GM06990 (cell line): ENCODE results near the gene KCNIP4.

Experiments used
- DNase-seq: peaks from one replicate; pipeline ENCODE4 v3.0.0-alpha.2; 2011; ENCODE audit not compliant: insufficient read length; ENCODE audit errors: extremely low read depth
- H3K27me3 ChIP-seq: replicated peaks from 2 replicates; pipeline ENCODE4 v1.6.0; 2011; ENCODE audit warnings: low read length; ENCODE audit not compliant: control insufficient read depth, insufficient read depth
- H3K36me3 ChIP-seq: 2 replicates; pipeline ENCODE4 v1.5.1; 2011; ENCODE audit warnings: low read length; ENCODE audit not compliant: control insufficient read depth, insufficient read depth
- H3K4me3 ChIP-seq: replicated peaks from 2 replicates; pipeline ENCODE4 v1.5.1; 2011; ENCODE audit warnings: low read depth, mild to moderate bottlenecking, control low read depth, low read length
- TF ChIP-seq, protein P1 (sequence below): IDR thresholded peaks from 2 replicates; pipeline ENCODE4 v1.5.1; 2011; ENCODE audit warnings: low read length, control low read depth, mild to moderate bottlenecking, inconsistent platforms; ENCODE audit not compliant: insufficient read depth, poor library complexity, severe bottlenecking

Gene KCNIP4

DNA sequence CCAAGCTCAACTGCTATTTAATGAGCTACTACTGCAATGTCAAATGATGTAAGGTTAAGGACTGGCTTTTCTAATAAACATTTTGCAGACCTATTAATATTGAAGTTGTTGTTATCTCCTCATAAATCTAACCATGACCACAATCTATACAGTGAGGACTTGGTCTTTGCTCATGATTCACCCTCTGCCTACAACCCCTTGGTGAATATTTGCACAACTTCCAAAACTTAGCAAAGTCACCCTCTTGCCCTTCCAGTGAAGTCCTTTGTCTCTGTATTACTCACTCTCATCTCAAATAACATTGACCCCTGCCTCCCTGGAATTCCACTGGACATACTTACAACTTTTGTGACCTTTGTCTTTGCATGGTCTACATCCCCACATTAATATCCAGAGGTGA is 204.5 kb downstream of the KCNIP4 start:
- TF ChIP-seq, protein P1, sequence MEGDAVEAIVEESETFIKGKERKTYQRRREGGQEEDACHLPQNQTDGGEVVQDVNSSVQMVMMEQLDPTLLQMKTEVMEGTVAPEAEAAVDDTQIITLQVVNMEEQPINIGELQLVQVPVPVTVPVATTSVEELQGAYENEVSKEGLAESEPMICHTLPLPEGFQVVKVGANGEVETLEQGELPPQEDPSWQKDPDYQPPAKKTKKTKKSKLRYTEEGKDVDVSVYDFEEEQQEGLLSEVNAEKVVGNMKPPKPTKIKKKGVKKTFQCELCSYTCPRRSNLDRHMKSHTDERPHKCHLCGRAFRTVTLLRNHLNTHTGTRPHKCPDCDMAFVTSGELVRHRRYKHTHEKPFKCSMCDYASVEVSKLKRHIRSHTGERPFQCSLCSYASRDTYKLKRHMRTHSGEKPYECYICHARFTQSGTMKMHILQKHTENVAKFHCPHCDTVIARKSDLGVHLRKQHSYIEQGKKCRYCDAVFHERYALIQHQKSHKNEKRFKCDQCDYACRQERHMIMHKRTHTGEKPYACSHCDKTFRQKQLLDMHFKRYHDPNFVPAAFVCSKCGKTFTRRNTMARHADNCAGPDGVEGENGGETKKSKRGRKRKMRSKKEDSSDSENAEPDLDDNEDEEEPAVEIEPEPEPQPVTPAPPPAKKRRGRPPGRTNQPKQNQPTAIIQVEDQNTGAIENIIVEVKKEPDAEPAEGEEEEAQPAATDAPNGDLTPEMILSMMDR: no peak
- H3K27me3 ChIP-seq: no peaks in the 10 kb centered on the region
- DNase-seq: no peak
- no peak overlapping the region for H3K4me3 ChIP-seq
- H3K36me3 ChIP-seq: no peaks in the 10 kb centered on the region

DNA sequence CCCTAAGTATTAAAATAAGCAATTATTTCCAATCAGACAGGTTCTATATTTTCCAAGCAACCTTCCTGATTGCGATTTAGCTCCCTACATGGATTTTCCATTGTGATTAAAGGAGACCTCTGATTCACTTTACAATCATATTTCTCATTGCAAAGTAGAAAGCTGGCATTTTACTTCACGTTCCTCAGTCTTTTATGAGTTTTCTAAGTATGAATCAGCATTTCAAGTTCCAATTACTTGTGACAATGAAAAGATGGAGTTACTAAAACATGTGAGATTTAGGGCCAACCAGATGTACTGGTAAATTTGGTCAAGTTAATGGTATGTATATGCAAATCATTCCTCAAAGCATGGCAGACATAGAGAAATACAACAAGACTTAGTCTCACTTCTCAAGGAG is 206.2 kb downstream of the KCNIP4 start:
- H3K27me3 ChIP-seq: no peaks in the 10 kb centered on the region
- TF ChIP-seq, protein P1: no peak
- no peak overlapping the region for H3K4me3 ChIP-seq
- DNase-seq: no peak
- H3K36me3 ChIP-seq: no peaks in the 10 kb centered on the region

DNA sequence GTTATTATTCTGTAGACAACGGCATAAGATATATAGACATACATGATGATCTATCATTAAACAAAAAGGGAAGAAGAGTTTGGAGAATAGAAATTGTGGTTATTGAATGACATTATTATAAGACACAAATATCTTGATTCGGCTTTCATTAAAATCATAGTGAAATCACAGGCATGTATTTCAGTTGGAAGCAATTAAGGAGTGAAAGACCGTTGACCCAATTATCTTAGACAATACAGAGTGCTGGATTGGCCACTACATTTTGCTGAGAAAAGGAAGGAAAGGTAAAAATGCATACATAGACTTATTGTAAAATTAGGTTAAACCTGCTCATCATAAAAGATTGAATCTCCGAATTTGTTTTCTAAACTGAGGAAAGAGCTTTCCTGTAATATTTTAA is 209.8 kb downstream of the KCNIP4 start:
- H3K27me3 ChIP-seq: no peaks in the 10 kb centered on the region
- DNase-seq: no peak
- TF ChIP-seq, protein P1: no peak
- no peaks in the 10 kb centered on the region for H3K36me3 ChIP-seq
- H3K4me3 ChIP-seq: no peak overlapping the region

DNA sequence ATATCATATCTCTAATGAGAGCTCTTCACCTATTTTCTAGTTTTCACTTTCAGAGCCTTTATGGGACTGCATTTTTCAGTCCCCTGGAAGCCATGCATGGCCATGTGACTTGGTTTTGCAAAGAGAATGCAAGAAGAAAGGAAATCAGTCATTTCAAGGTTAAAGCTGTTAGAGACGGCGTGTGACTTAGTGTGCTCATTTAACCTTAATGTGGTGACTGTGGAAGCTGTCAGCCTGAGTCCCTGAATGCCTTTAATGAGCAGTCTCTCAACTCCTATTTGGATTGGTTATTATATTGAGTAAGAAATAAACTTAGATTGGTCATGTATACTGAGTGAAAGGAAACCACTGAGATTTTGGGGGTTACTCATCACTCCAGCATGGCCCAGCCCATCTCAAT is 212.7 kb downstream of the KCNIP4 start:
- Histone ChIP-seq H3K4me3 (no peak overlapping the region), H3K27me3 (no peaks in the 10 kb centered on the region), H3K36me3 (no peaks in the 10 kb centered on the region)
- DNase-seq: no peak
- TF ChIP-seq, protein P1: no peak

DNA sequence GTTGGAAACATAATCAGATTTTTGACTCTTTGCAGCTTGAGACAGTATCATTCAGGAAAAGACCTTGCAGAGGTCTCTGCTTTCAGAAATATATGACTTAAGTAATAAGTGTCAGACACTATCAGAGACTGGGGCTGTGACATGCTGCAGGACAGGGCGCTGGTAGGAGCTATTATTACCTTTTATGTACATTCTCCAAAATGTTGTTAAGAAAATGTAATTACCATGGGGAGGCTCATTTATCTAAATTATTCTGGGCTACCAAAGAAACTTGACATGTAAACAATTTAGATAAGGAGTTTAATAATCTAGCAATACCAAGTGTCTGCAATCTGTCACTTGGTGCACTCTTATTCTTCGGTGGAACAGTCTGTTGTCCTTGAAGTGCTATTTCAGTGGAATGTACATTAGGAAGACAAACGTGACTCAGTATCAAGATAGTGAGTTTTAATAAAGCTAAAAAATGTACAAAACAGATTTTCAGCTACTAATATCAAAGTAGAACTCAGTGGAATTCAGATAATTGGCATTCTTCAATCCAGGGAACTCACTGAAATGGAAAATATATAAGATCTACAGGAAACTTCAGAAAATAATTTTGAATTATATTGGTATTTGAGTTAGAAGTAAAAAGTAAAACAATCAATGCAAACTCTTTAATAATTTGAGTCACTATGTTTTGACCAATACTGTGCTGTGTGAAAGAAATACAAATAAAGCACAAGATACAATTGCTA is 214.5 kb downstream of the KCNIP4 start:
- TF ChIP-seq, protein P1: no peak
- no peak for DNase-seq
- Histone ChIP-seq H3K4me3 (no peak overlapping the region), H3K36me3 (no peaks in the 10 kb centered on the region), H3K27me3 (no peaks in the 10 kb centered on the region)

DNA sequence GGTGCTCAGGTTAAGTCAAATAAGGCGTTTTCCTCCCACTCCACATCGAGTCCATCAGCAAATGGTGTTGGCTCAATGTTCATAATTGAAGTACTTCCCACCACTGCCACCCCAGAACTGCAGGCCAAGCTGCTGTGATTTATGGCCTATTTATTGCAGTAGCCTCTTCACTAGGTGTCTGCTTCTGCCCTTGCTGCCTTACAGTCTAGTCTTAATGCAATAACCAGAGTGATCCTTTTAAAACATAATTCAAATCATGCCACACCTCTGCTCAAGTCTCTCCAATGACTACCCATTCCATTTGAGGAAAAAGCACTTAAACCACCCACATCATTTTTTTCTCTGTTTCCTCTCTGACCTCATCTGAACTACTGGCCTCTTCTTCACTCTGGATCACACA is 220.3 kb downstream of the KCNIP4 start:
- Histone ChIP-seq H3K4me3 (no peak overlapping the region), H3K36me3 (no peaks in the 10 kb centered on the region), H3K27me3 (no peaks in the 10 kb centered on the region)
- TF ChIP-seq, protein P1: no peak
- no peak for DNase-seq
